Tibial nerve (tissue), 4 donors: ENCODE data around the gene TMEM44. TPM values are rescaled to one million over a fixed set of nuclear protein-coding genes. Genes with fewer than 3 reads are reported as not detected.
"Not testable (repeated sequence)": the region's sequence is repeated elsewhere in the genome, so short reads cannot be mapped to it uniquely, and the experiment has no call there.

ENCODE experiments used
- DNase-seq, 2 donors: peaks; one replicate each; pipeline ENCODE4 v3.0.0-alpha.2; 2019; ENCODE audit warnings: low spot score in 2 of 2
- H3K27ac ChIP-seq, 4 donors: fragments of 200-600 bp; sonication (generic) in 3 of 4; one replicate each; pipeline ENCODE4 v1.5.1; 2017 to 2019; ENCODE audit warnings: mild to moderate bottlenecking in 1 of 4
- H3K27me3 ChIP-seq, 2 donors: fragments of 200-600 bp; sonication (generic) in 1 of 2; one replicate each; pipeline versions ENCODE4 v1.5.1 to v1.6.0; 2017 to 2019
- H3K36me3 ChIP-seq, 3 donors: fragments of 200-600 bp; sonication (generic); one replicate each; pipeline ENCODE4 v1.5.1; 2018 to 2019
- H3K4me1 ChIP-seq, 4 donors: fragments of 200-600 bp; sonication (generic) in 3 of 4; one replicate each; pipeline ENCODE4 v1.5.1; 2017 to 2019
- H3K4me3 ChIP-seq, 4 donors: fragments of 200-600 bp; sonication (generic) in 3 of 4; one replicate each; pipeline ENCODE4 v1.5.1; 2017 to 2019; ENCODE audit warnings: mild to moderate bottlenecking in 1 of 4, moderate library complexity in 1 of 4
- H3K9me3 ChIP-seq, 4 donors: fragments of 200-600 bp; sonication (generic) in 3 of 4; one replicate each; pipeline ENCODE4 v1.5.1; 2017 to 2019
- CTCF ChIP-seq, 5 experiments: fragments of 200-600 bp in 3 of 5; fragments of 450-650 bp in 2 of 5; sonication (generic) in 3 of 5; IDR thresholded peaks; one replicate each; pipeline ENCODE4 v1.5.1; 2016 to 2019; ENCODE audit warnings: antibody characterized with exemption in 5 of 5, mild to moderate bottlenecking in 3 of 5, moderate library complexity in 2 of 5
- EP300 ChIP-seq, 2 donors: sonication (generic); formaldehyde crosslinking; IDR thresholded peaks; one replicate each; pipeline ENCODE4 v1.6.1; 2017; ENCODE audit warnings: antibody characterized with exemption in 2 of 2, mild to moderate bottlenecking in 1 of 2
- POLR2A ChIP-seq, 2 donors: fragments of 450-650 bp; IDR thresholded peaks; one replicate each; pipeline ENCODE4 v1.6.1; 2017; ENCODE audit warnings: antibody characterized with exemption in 2 of 2, mild to moderate bottlenecking in 2 of 2, moderate library complexity in 2 of 2
- WGBS, 2 donors: methylation state at CpG; one replicate each; pipeline ENCODE4 v1.1.5; 2018; 5-methylcytosine and 5-hydroxymethylcytosine counted together
- total RNA-seq, 4 donors: library from RNA; depleted of rRNA; stranded (reverse); fragments of >200 nt; gene quantifications; one replicate each; pipeline ENCODE4 v1.1.0, GENCODE V29; 2016

TMEM44 gene
- total RNA-seq, 4 donors from 2014 or later, result 14.9 to 17.4 (median 16.5) TPM

GRCh38 chr3:194606941-194607340, 26.3 kb downstream of the TMEM44 start:
- WGBS, 2 donors, result 76 to 79% methylated on average over 3 of the region's 3 CpGs
- Histone ChIP-seq H3K27me3 (no peaks in the 10 kb centered on the region), H3K9me3 (no peaks in the 10 kb centered on the region), H3K36me3 (peaks cover 0 to 36% (median 0%) of the 10 kb centered on the region in 3 donors), H3K4me3 (no peak overlapping the region), H3K27ac (no peak overlapping the region), H3K4me1 (no peaks in the 10 kb centered on the region)
- TF ChIP-seq CTCF (IDR thresholded peaks at IDR 0.05) (no peak), POLR2A (IDR thresholded peaks at IDR 0.05) (no peak), EP300 (IDR thresholded peaks at IDR 0.05) (no peak)
- no peak for DNase-seq

GRCh38 chr3:194606163-194606562, 27.1 kb downstream of the TMEM44 start:
- peaks cover 0 to 36% (median 0%) of the 10 kb centered on the region in 3 donors for H3K36me3 ChIP-seq
- TF ChIP-seq CTCF (IDR thresholded peaks at IDR 0.05) (no peak), POLR2A (IDR thresholded peaks at IDR 0.05) (no peak), EP300 (IDR thresholded peaks at IDR 0.05) (no peak)
- H3K4me3 ChIP-seq, result no peak overlapping the region
- WGBS, 2 donors, result 87 to 89% methylated on average over 5 to 7 of the region's 8 CpGs
- no peak overlapping the region for H3K27ac ChIP-seq
- no peaks in the 10 kb centered on the region for H3K4me1 ChIP-seq
- DNase-seq, result no peak
- H3K9me3 ChIP-seq, result no peaks in the 10 kb centered on the region
- no peaks in the 10 kb centered on the region for H3K27me3 ChIP-seq

- not testable (repeated sequence) for H3K9me3 ChIP-seq, H3K27me3 ChIP-seq, DNase-seq, H3K4me1 ChIP-seq, H3K27ac ChIP-seq, H3K4me3 ChIP-seq
- H3K36me3 ChIP-seq, result peaks cover 0 to 33% (median 0%) of the 10 kb centered on the region in 3 donors
- 84 to 88% methylated on average over 7 of the region's 7 CpGs for WGBS, 2 donors
Measured at GRCh38 chr3:194605314-194605713, 27.9 kb downstream of the TMEM44 start.

GRCh38 chr3:194604837-194605236, 28.4 kb downstream of the TMEM44 start:
- no peaks in the 10 kb centered on the region for H3K27me3 ChIP-seq
- WGBS, 2 donors, result 88 to 91% methylated on average over 2 of the region's 2 CpGs
- no peak overlapping the region for H3K4me3 ChIP-seq
- H3K4me1 ChIP-seq, result no peaks in the 10 kb centered on the region
- no peaks in the 10 kb centered on the region for H3K9me3 ChIP-seq
- no peak overlapping the region for H3K27ac ChIP-seq
- DNase-seq, result no peak
- TF ChIP-seq POLR2A (IDR thresholded peaks at IDR 0.05) (no peak), EP300 (IDR thresholded peaks at IDR 0.05) (no peak), CTCF (IDR thresholded peaks at IDR 0.05) (no peak)
- H3K36me3 ChIP-seq, result peaks cover 0 to 28% (median 0%) of the 10 kb centered on the region in 3 donors

- 93 to 97% methylated on average over 12 to 22 of the region's 22 CpGs for WGBS, 2 donors
- Histone ChIP-seq H3K4me3 (no peak overlapping the region), H3K27me3 (no peaks in the 10 kb centered on the region), H3K36me3 (peaks cover 0 to 21% (median 0%) of the 10 kb centered on the region in 3 donors), H3K4me1 (no peaks in the 10 kb centered on the region), H3K27ac (no peak overlapping the region), H3K9me3 (no peaks in the 10 kb centered on the region)
- no peak for DNase-seq
- TF ChIP-seq CTCF (IDR thresholded peaks at IDR 0.05) (no peak), EP300 (IDR thresholded peaks at IDR 0.05) (no peak), POLR2A (IDR thresholded peaks at IDR 0.05) (no peak)
Measured at GRCh38 chr3:194604126-194604525, 29.1 kb downstream of the TMEM44 start.

- DNase-seq, result no peak
- Histone ChIP-seq H3K9me3 (no peaks in the 10 kb centered on the region), H3K36me3 (peaks cover 0 to 16% (median 0%) of the 10 kb centered on the region in 3 donors), H3K27ac (no peak overlapping the region), H3K27me3 (no peaks in the 10 kb centered on the region), H3K4me1 (no peaks in the 10 kb centered on the region), H3K4me3 (no peak overlapping the region)
- TF ChIP-seq CTCF (IDR thresholded peaks at IDR 0.05), result no peak
- no peak for TF ChIP-seq POLR2A (IDR thresholded peaks at IDR 0.05)
- TF ChIP-seq EP300 (IDR thresholded peaks at IDR 0.05), result no peak
- 57 to 59% methylated on average over 10 of the region's 10 CpGs for WGBS, 2 donors
Measured at GRCh38 chr3:194602669-194603171, 30.5 kb downstream of the TMEM44 start.
